Lower leg skin (tissue), 4 donors: ENCODE measurements around the gene RYR2. TPM values are rescaled to one million over a fixed set of nuclear protein-coding genes. Genes with fewer than 3 reads are reported as not detected.

Source experiments
- DNase-seq, 2 donors: peaks; one replicate each; pipeline ENCODE4 v3.0.0-alpha.2; 2019; ENCODE audit warnings: low spot score in 2 of 2
- H3K4me3 ChIP-seq: fragments of 200-600 bp; sonication (generic); 2 replicates; pipeline ENCODE4 v1.5.1; 2017; ENCODE audit warnings: mild to moderate bottlenecking, low read depth; ENCODE audit not compliant: poor library complexity, severe bottlenecking
- CTCF ChIP-seq, 3 donors: fragments of 450-650 bp; IDR thresholded peaks; one replicate each; pipeline ENCODE4 v1.5.1; 2016; ENCODE audit warnings: antibody characterized with exemption in 3 of 3, mild to moderate bottlenecking in 3 of 3, moderate library complexity in 2 of 3
- POLR2A ChIP-seq, 2 donors: fragments of 450-650 bp; IDR thresholded peaks; one replicate each; pipeline ENCODE4 v1.6.1; 2016 to 2017; ENCODE audit warnings: antibody characterized with exemption in 2 of 2, mild to moderate bottlenecking in 1 of 2, moderate library complexity in 1 of 2
- WGBS, 2 donors: methylation state at CpG; one replicate each; pipeline ENCODE4 v1.1.5; 2018; 5-methylcytosine and 5-hydroxymethylcytosine counted together
- intact Hi-C: fragments of 100-400 bp; cut with DNase I; formaldehyde crosslinking; loops from one replicate; pipeline ENCODE4 v1.15.0; 2023; ENCODE audit warnings: low total_unique reads
- total RNA-seq, 4 donors: library from RNA; depleted of rRNA; stranded (reverse); fragments of >200 nt; gene quantifications; one replicate each; pipeline ENCODE4 v1.1.0, GENCODE V29; 2016

RYR2 gene
- total RNA-seq, 4 donors from 2014 or later = 0.19 to 0.97 (median 0.66) TPM

GRCh38 chr1:237428809-237429208 is 386.8 kb downstream of the RYR2 start:
- TF ChIP-seq CTCF (IDR thresholded peaks at IDR 0.05) (no peak), POLR2A (IDR thresholded peaks at IDR 0.05) (no peak)
- 79 to 87% methylated on average over 4 of the region's 4 CpGs for WGBS, 2 donors
- no peak for DNase-seq
- H3K4me3 ChIP-seq = no peak overlapping the region
- intact Hi-C loops = no loop called here

- no peak for DNase-seq
- intact Hi-C loops = no loop called here
- TF ChIP-seq POLR2A (IDR thresholded peaks at IDR 0.05) (no peak), CTCF (IDR thresholded peaks at IDR 0.05) (no peak)
- no peak overlapping the region for H3K4me3 ChIP-seq
- WGBS, 2 donors = 49 to 88% methylated on average over 3 of the region's 3 CpGs
These were observed 387.3 kb downstream of the RYR2 start for GRCh38 chr1:237429252-237429651.

GRCh38 chr1:237431448-237431847 is 389.5 kb downstream of the RYR2 start:
- DNase-seq = no peak
- H3K4me3 ChIP-seq = no peak overlapping the region
- TF ChIP-seq CTCF (IDR thresholded peaks at IDR 0.05) = no peak
- no peak for TF ChIP-seq POLR2A (IDR thresholded peaks at IDR 0.05)
- intact Hi-C loops = no loop called here

- no peak for TF ChIP-seq POLR2A (IDR thresholded peaks at IDR 0.05)
- no peak for TF ChIP-seq CTCF (IDR thresholded peaks at IDR 0.05)
- WGBS, 2 donors = 45 to 68% methylated on average over 2 of the region's 2 CpGs
- no peak for DNase-seq
- no peak overlapping the region for H3K4me3 ChIP-seq
- intact Hi-C loops = no loop called here
These were observed 398.4 kb downstream of the RYR2 start for GRCh38 chr1:237440346-237440745.

- intact Hi-C loops = no loop called here
- 40 to 46% methylated on average over 3 of the region's 3 CpGs for WGBS, 2 donors
- peak overlapping the region; percentile 6 for H3K4me3 ChIP-seq
- no peak for DNase-seq
- TF ChIP-seq CTCF (IDR thresholded peaks at IDR 0.05) (no peak), POLR2A (IDR thresholded peaks at IDR 0.05) (no peak)
These were observed 402.3 kb downstream of the RYR2 start for GRCh38 chr1:237444120-237444790.

- 81 to 87% methylated on average over 7 of the region's 7 CpGs for WGBS, 2 donors
- intact Hi-C loops = no loop called here
- no peak for DNase-seq
- TF ChIP-seq CTCF (IDR thresholded peaks at IDR 0.05) = no peak
- no peak for TF ChIP-seq POLR2A (IDR thresholded peaks at IDR 0.05)
- H3K4me3 ChIP-seq = no peak overlapping the region
These were observed 406.1 kb downstream of the RYR2 start for GRCh38 chr1:237448042-237448441.
